Hepatocyte (in vitro differentiated cells): ENCODE results near the gene DOK6. TPM values are rescaled to one million over a fixed set of nuclear protein-coding genes. Genes with fewer than 3 reads are reported as not detected.

ENCODE experiments used
- DNase-seq: peaks from one replicate; pipeline ENCODE4 v3.0.0-alpha.2; 2016; ENCODE audit warnings: low spot score
- H2AFZ ChIP-seq: fragments of 200-600 bp; sonication (generic); 2 replicates; pipeline ENCODE4 v1.6.0; 2016; ENCODE audit warnings: antibody characterized with exemption, mild to moderate bottlenecking
- H3K27ac ChIP-seq: fragments of 200-600 bp; sonication (generic); 2 replicates; pipeline ENCODE4 v1.5.1; 2016; ENCODE audit warnings: mild to moderate bottlenecking
- H3K27me3 ChIP-seq: fragments of 200-600 bp; sonication (generic); 2 replicates; pipeline ENCODE4 v1.6.1; 2016
- H3K36me3 ChIP-seq: fragments of 200-600 bp; sonication (generic); replicated peaks from 2 replicates; pipeline ENCODE4 v1.5.1; 2016; ENCODE audit warnings: low read depth; ENCODE audit not compliant: insufficient read depth
- H3K4me1 ChIP-seq: fragments of 200-600 bp; sonication (generic); 2 replicates; pipeline ENCODE4 v1.5.1; 2016; ENCODE audit warnings: mild to moderate bottlenecking, moderate library complexity; ENCODE audit not compliant: insufficient read depth
- H3K4me2 ChIP-seq: fragments of 200-600 bp; sonication (generic); 2 replicates; pipeline ENCODE4 v1.6.0; 2016
- H3K4me3 ChIP-seq: fragments of 200-600 bp; sonication (generic); 2 replicates; pipeline ENCODE4 v1.5.1; 2016; ENCODE audit warnings: mild to moderate bottlenecking
- H3K79me2 ChIP-seq: fragments of 200-600 bp; sonication (generic); 2 replicates; pipeline ENCODE4 v1.6.0; 2017; ENCODE audit warnings: mild to moderate bottlenecking
- H3K9me2 ChIP-seq: fragments of 200-600 bp; sonication (generic); replicated peaks from 2 replicates; pipeline ENCODE4 v1.6.0; 2017; ENCODE audit warnings: mild to moderate bottlenecking; ENCODE audit not compliant: insufficient read depth
- H3K9me3 ChIP-seq: fragments of 200-600 bp; sonication (generic); 2 replicates; pipeline ENCODE4 v1.5.1; 2016; ENCODE audit warnings: low read depth, mild to moderate bottlenecking
- H4K20me1 ChIP-seq: fragments of 200-600 bp; sonication (generic); 2 replicates; pipeline ENCODE4 v1.6.0; 2016; ENCODE audit warnings: mild to moderate bottlenecking; ENCODE audit not compliant: insufficient read depth, poor library complexity, severe bottlenecking
- CTCF ChIP-seq: fragments of 200-600 bp; sonication (generic); IDR thresholded peaks from 2 replicates; pipeline ENCODE4 v1.5.1; 2016; ENCODE audit warnings: antibody characterized with exemption, mild to moderate bottlenecking; ENCODE audit not compliant: poor library complexity
- EZH2 ChIP-seq: fragments of 200-600 bp; sonication (generic); IDR thresholded peaks from 2 replicates; pipeline ENCODE4 v1.6.1; 2016; ENCODE audit warnings: antibody characterized with exemption, mild to moderate bottlenecking, borderline replicate concordance
- EZH2phosphoT487 ChIP-seq: fragments of 200-600 bp; sonication (generic); IDR thresholded peaks from one replicate; pipeline ENCODE4 v1.6.1; 2018; ENCODE audit warnings: antibody characterized with exemption, mild to moderate bottlenecking, low read depth, moderate library complexity; ENCODE audit not compliant: unreplicated experiment, severe bottlenecking
- WGBS: methylation state at CpG from one replicate; pipeline ENCODE4 v1.1.6; 2016; ENCODE audit warnings: low lambda C conversion rate; ENCODE audit errors: missing lambda C conversion rate; 5-methylcytosine and 5-hydroxymethylcytosine counted together
- polyA plus RNA-seq: library from polyadenylated mRNA; unstranded; fragments of >200 nt; fragmentation: Nextera tagmentation; extraction: Ambion mirVana; gene quantifications from 2 replicates; pipeline ENCODE4 v1.2.1, GENCODE V29; 2016
- total RNA-seq: library from RNA; depleted of rRNA; stranded (reverse); fragments of >200 nt; gene quantifications from 2 replicates; pipeline ENCODE4 v1.2.3, GENCODE V29; 2014

The DOK6 gene
- total and polyA plus RNA-seq, 2 experiments from 2014 or later, result 2.6 to 4.0 TPM

- H3K27me3 ChIP-seq, result no peaks in the 10 kb centered on the region
These were observed 445.2 kb downstream of the DOK6 start for GRCh38 chr18:69845593-69846506.

GRCh38 chr18:69853051-69853450 is 452.4 kb downstream of the DOK6 start:
- Histone ChIP-seq H3K27ac (no peak overlapping the region), H3K36me3 (no peaks in the 10 kb centered on the region), H3K4me3 (no peak overlapping the region), H4K20me1 (no peaks in the 10 kb centered on the region), H2AFZ (no peak overlapping the region), H3K79me2 (no peaks in the 10 kb centered on the region), H3K27me3 (no peaks in the 10 kb centered on the region), H3K9me3 (no peaks in the 10 kb centered on the region), H3K4me2 (no peak overlapping the region), H3K9me2 (no peaks in the 10 kb centered on the region), H3K4me1 (no peaks in the 10 kb centered on the region)
- 51% methylated on average over 4 of the region's 4 CpGs for WGBS
- TF ChIP-seq CTCF (no peak), EZH2 (no peak), EZH2phosphoT487 (no peak)
- no peak for DNase-seq

More at GRCh38 chr18:69845593-69846506, 445.2 kb downstream of the DOK6 start:
- Histone ChIP-seq H3K79me2 (no peaks in the 10 kb centered on the region), H3K27ac (no peak overlapping the region), H3K4me1 (no peaks in the 10 kb centered on the region), H2AFZ (no peak overlapping the region), H3K9me2 (no peaks in the 10 kb centered on the region), H4K20me1 (no peaks in the 10 kb centered on the region), H3K4me2 (no peak overlapping the region), H3K4me3 (no peak overlapping the region), H3K36me3 (no peaks in the 10 kb centered on the region), H3K9me3 (no peaks in the 10 kb centered on the region)
- WGBS, result 65% methylated on average over 8 of the region's 8 CpGs
- TF ChIP-seq CTCF (no peak), EZH2 (no peak), EZH2phosphoT487 (no peak)
- peak; percentile 7 for DNase-seq

GRCh38 chr18:69854455-69854854 is 453.8 kb downstream of the DOK6 start:
- Histone ChIP-seq H2AFZ (no peak overlapping the region), H3K79me2 (no peaks in the 10 kb centered on the region), H3K4me2 (no peak overlapping the region), H3K9me2 (no peaks in the 10 kb centered on the region), H4K20me1 (no peaks in the 10 kb centered on the region), H3K36me3 (no peaks in the 10 kb centered on the region), H3K4me1 (no peaks in the 10 kb centered on the region), H3K4me3 (no peak overlapping the region), H3K27me3 (no peaks in the 10 kb centered on the region), H3K27ac (no peak overlapping the region), H3K9me3 (no peaks in the 10 kb centered on the region)
- WGBS, result 88% methylated on average over 1 of the region's 1 CpG
- DNase-seq, result no peak
- TF ChIP-seq CTCF (no peak), EZH2phosphoT487 (no peak)
